A673 (cell line): ENCODE measurements around the gene SMG7. TPM values are rescaled to one million over a fixed set of nuclear protein-coding genes. Genes with fewer than 3 reads are reported as not detected.

Experiments used
- BruUV-seq: library from RNA; stranded (reverse); fragments of 400-500 nt; replicated peaks from 2 replicates; lab custom pipeline; 2021; lab: Mats Ljungman, UMichigan
- CTCF ChIA-PET: fragments of 300-600 bp; sonication (Branson Sonifier 250); formaldehyde crosslinking; loops from one replicate; lab custom pipeline; 2022; ENCODE audit warnings: antibody characterized with exemption; lab: Charles Lee
- POLR2A ChIA-PET: fragments of 300-600 bp; sonication (Branson Sonifier 250); formaldehyde crosslinking; loops from one replicate; lab custom pipeline; 2022; ENCODE audit warnings: antibody characterized with exemption; ENCODE audit not compliant: low non-redundant PET; lab: Charles Lee
- DNase-seq: peaks from one replicate; pipeline ENCODE4 v3.0.0-alpha.2; 2015; ENCODE audit warnings: low spot score
- H3K27ac ChIP-seq: fragments of 200-600 bp; sonication (generic); 2 replicates; pipeline ENCODE4 v1.5.1; 2016; ENCODE audit warnings: mixed run types, low read depth, mild to moderate bottlenecking, mixed read lengths, antibody characterized with exemption, low read length; ENCODE audit not compliant: poor library complexity, severe bottlenecking
- H3K27me3 ChIP-seq: fragments of 200-600 bp; sonication (generic); replicated peaks from 2 replicates; pipeline ENCODE4 v1.6.1; 2017; ENCODE audit warnings: mixed run types, low read depth, mild to moderate bottlenecking, mixed read lengths, antibody characterized with exemption, low read length; ENCODE audit not compliant: insufficient read depth, poor library complexity
- H3K36me3 ChIP-seq: fragments of 200-600 bp; sonication (generic); 2 replicates; pipeline ENCODE4 v1.6.1; 2016; ENCODE audit warnings: mixed run types, mild to moderate bottlenecking, mixed read lengths, antibody characterized with exemption, low read length; ENCODE audit not compliant: insufficient read depth, poor library complexity, severe bottlenecking
- H3K4me1 ChIP-seq: fragments of 200-600 bp; sonication (generic); 2 replicates; pipeline ENCODE4 v1.6.1; 2017; ENCODE audit warnings: mixed run types, mild to moderate bottlenecking, mixed read lengths, antibody characterized with exemption, low read length; ENCODE audit not compliant: insufficient read depth, poor library complexity, severe bottlenecking
- H3K4me3 ChIP-seq: fragments of 200-600 bp; sonication (generic); 2 replicates; pipeline ENCODE4 v1.5.1; 2016; ENCODE audit warnings: low read depth, mixed run types, mild to moderate bottlenecking, mixed read lengths, low read length; ENCODE audit not compliant: poor library complexity, severe bottlenecking
- H3K9me3 ChIP-seq: fragments of 200-600 bp; sonication (generic); 2 replicates; pipeline ENCODE4 v1.6.1; 2016; ENCODE audit warnings: mixed run types, low read depth, mild to moderate bottlenecking, mixed read lengths, antibody characterized with exemption, low read length; ENCODE audit not compliant: poor library complexity, severe bottlenecking
- EZH2 ChIP-seq: fragments of 200-600 bp; sonication (generic); IDR thresholded peaks from 2 replicates; pipeline ENCODE4 v1.6.1; 2017; ENCODE audit warnings: borderline replicate concordance, low read depth, mild to moderate bottlenecking, mixed read lengths, antibody characterized with exemption, low read length; ENCODE audit not compliant: poor library complexity, severe bottlenecking
- intact Hi-C: fragments of 100-400 bp; cut with micrococcal nuclease; formaldehyde crosslinking; loops from one replicate; pipeline ENCODE4 v1.10.0; 2022; ENCODE audit not compliant: unreplicated experiment
- total RNA-seq: library from RNA; stranded (reverse); gene quantifications from 2 replicates; pipeline ENCODE4 v1.2.3, GENCODE V29; 2021
- TF ChIP-seq, protein P1 (sequence below): fragments of 300-800, 200-600 bp; sonication (generic); conservative IDR thresholded peaks from 2 replicates; pipeline ENCODE4 v1.5.1; 2017; ENCODE audit warnings: low read depth, mild to moderate bottlenecking, antibody characterized with exemption, low read length, moderate library complexity, mixed read lengths

The SMG7 gene
- total RNA-seq, 1 experiment from 2014 or later, result 90.7 TPM

DNA sequence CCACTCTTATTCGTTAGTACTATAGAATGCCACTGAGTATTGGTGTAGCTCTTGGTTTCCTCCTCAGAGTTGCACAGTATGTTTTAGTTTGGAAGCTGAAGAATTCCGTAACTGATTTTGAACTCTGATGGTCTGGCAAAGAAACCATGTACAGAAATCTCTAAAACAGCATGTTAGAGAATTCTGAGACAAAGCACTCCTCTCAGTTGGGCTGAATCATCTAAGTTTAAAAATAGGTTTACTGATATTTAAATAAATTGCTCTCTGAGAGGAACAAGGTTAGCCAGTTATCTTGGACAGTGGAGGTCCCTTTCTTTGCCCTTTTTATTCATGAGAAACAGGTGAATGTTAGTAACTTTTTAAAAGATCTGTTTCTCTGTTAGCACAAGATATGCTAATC lies 74.1 kb downstream of the SMG7 start:
- no peak for TF ChIP-seq EZH2
- TF ChIP-seq, protein P1, sequence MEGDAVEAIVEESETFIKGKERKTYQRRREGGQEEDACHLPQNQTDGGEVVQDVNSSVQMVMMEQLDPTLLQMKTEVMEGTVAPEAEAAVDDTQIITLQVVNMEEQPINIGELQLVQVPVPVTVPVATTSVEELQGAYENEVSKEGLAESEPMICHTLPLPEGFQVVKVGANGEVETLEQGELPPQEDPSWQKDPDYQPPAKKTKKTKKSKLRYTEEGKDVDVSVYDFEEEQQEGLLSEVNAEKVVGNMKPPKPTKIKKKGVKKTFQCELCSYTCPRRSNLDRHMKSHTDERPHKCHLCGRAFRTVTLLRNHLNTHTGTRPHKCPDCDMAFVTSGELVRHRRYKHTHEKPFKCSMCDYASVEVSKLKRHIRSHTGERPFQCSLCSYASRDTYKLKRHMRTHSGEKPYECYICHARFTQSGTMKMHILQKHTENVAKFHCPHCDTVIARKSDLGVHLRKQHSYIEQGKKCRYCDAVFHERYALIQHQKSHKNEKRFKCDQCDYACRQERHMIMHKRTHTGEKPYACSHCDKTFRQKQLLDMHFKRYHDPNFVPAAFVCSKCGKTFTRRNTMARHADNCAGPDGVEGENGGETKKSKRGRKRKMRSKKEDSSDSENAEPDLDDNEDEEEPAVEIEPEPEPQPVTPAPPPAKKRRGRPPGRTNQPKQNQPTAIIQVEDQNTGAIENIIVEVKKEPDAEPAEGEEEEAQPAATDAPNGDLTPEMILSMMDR, result no peak
- DNase-seq, result no peak
- peaks cover 90% of the 10 kb centered on the region for H3K36me3 ChIP-seq
- no peaks in the 10 kb centered on the region for H3K27me3 ChIP-seq
- POLR2A ChIA-PET, result no interaction called here
- H3K27ac ChIP-seq, result no peak overlapping the region
- no peak overlapping the region for H3K4me3 ChIP-seq
- no TSS peak for BruUV-seq
- CTCF ChIA-PET, result no interaction called here
- peaks cover 7% of the 10 kb centered on the region for H3K4me1 ChIP-seq
- intact Hi-C loops, result loop anchor here (5.0 kb wide), 1 partner anchor 264 kb away; no protein-coding TSS in a partner anchor
- no peaks in the 10 kb centered on the region for H3K9me3 ChIP-seq

DNA sequence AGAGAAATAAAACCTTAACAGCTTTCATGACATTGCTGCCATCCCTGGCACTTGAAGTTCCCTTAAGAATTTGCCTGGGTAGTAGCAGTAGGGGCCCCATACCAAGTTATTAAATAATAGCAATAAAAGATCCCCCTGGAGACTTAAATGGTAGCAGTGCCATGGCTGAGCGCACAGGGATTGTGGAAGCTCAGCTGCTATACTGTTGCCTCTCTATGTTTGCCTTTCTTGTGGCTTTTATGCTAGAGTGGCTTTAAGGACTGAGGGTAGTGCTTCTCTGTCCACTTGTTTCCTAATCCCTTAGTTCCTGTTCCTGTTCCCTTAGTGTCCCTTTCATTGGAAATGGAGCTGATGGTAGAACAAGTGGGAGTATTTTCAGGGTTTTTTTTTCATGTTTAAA lies 75.8 kb downstream of the SMG7 start:
- Histone ChIP-seq H3K9me3 (no peaks in the 10 kb centered on the region), H3K4me3 (no peak overlapping the region), H3K27ac (no peak overlapping the region), H3K36me3 (peaks cover 90% of the 10 kb centered on the region), H3K27me3 (no peaks in the 10 kb centered on the region), H3K4me1 (peaks cover 7% of the 10 kb centered on the region)
- intact Hi-C loops, result loop anchor here (5.0 kb wide), 1 partner anchor 266 kb away; no protein-coding TSS in a partner anchor
- ChIA-PET POLR2A (no interaction called here), CTCF (no interaction called here)
- TF ChIP-seq, protein P1, result no peak
- TF ChIP-seq EZH2, result no peak
- peak; percentile 70 for DNase-seq
- no TSS peak for BruUV-seq

DNA sequence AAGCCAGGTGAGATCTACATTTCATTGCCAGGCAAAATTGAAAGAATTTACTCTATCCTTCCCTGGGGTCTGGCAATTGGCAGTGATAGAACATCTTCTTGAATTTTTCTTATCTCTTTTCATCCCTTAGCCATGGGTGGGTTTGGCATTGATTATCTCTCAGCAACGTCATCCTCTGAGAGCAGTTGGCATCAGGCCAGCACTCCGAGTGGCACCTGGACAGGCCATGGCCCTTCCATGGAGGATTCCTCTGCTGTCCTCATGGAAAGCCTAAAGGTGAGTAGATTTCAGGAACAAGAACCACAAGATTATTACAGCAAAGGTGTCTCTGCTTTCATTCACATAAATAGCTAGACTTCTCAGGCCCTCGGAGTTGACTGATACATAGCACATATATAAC lies 78.6 kb downstream of the SMG7 start:
- no peak for DNase-seq
- CTCF ChIA-PET, result no interaction called here
- H3K9me3 ChIP-seq, result no peaks in the 10 kb centered on the region
- no peaks in the 10 kb centered on the region for H3K27me3 ChIP-seq
- peaks cover 73% of the 10 kb centered on the region for H3K36me3 ChIP-seq
- intact Hi-C loops, result no loop called here
- POLR2A ChIA-PET, result no interaction called here
- TF ChIP-seq EZH2, result no peak
- TF ChIP-seq, protein P1, result no peak
- no peak overlapping the region for H3K27ac ChIP-seq
- no peak overlapping the region for H3K4me3 ChIP-seq
- BruUV-seq, result no TSS peak
- H3K4me1 ChIP-seq, result peaks cover 7% of the 10 kb centered on the region
